Activated CD8-positive, alpha-beta memory T cell treated with anti-CD3 and anti-CD28 coated beads, Interleukin-2, amount 50 U/mL, for 48 hours (primary cell): ENCODE measurements around the gene TRIM32.

Experiments
- DNase-seq: peaks from one replicate; pipeline ENCODE4 v3.0.0-alpha.2; 2020

TRIM32 gene, protein sequence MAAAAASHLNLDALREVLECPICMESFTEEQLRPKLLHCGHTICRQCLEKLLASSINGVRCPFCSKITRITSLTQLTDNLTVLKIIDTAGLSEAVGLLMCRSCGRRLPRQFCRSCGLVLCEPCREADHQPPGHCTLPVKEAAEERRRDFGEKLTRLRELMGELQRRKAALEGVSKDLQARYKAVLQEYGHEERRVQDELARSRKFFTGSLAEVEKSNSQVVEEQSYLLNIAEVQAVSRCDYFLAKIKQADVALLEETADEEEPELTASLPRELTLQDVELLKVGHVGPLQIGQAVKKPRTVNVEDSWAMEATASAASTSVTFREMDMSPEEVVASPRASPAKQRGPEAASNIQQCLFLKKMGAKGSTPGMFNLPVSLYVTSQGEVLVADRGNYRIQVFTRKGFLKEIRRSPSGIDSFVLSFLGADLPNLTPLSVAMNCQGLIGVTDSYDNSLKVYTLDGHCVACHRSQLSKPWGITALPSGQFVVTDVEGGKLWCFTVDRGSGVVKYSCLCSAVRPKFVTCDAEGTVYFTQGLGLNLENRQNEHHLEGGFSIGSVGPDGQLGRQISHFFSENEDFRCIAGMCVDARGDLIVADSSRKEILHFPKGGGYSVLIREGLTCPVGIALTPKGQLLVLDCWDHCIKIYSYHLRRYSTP

DNA sequence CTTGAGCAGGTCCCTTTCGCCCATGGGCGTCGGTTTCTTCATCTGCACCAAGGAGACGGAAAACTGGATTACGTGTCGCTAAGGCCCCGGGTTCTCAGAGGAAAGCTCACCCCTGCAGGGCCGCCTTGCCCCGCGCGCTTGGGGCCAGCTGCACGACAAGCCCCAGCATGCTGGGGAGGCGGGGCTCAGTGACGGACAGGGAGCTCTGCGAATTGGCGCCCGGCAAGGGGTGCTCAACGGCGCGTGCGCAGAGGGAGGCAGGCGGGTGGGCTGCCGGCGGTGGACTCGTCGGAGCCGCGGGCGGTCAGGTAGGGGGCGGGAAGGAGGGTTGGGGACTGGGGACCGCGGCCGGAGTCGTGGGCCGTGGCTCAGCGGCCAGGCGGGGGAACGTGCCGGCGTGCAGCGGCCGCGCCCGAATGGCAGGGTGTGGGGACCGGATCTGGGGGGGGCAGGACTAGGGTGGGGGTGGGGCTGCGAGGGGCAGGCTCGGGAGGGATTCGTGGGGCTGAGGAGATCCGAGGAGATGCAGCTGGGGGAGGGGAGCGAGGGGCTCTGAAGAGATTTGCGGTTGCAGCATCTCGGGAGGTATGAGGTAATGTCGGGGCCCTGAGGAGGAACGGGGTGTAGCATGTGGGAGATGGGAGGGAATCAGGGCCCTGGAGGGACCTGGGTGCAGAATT is at the start of gene TRIM32:
TSS of gene TRIM32 (plus strand) at position 232 of the 680 bp plus-strand sequence. CDS start 10,438 bp downstream, outside the sequence.
- DNase-seq: peak; percentile 97

GRCh38 chr9:116639251-116639741 is 47.8 kb upstream of the TRIM32 start:
- DNase-seq: no peak

- DNase-seq: no peak
Measured at GRCh38 chr9:116641292-116642059, 45.6 kb upstream of the TRIM32 start.

DNA sequence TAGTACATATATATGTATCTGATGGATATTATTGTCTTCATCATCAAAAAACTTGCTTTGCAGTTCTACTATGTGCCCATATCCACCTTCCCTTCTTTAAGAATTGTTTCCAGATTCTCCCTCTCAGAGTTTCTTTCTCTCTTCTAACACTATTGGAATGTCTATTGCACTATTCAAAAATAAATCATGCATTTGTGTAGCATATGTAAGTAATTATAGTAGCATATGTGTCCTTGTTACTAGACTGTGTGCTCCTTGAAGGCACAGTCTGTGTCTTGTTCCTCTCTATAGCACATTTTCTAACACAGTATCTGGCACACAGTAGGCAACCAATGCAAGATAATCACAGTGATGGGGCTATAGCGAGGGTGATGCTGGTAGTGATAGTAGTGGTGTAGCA is 43.4 kb upstream of the TRIM32 start:
- DNase-seq: no peak

GRCh38 chr9:116644091-116644688 is 42.9 kb upstream of the TRIM32 start:
- no peak for DNase-seq

DNA sequence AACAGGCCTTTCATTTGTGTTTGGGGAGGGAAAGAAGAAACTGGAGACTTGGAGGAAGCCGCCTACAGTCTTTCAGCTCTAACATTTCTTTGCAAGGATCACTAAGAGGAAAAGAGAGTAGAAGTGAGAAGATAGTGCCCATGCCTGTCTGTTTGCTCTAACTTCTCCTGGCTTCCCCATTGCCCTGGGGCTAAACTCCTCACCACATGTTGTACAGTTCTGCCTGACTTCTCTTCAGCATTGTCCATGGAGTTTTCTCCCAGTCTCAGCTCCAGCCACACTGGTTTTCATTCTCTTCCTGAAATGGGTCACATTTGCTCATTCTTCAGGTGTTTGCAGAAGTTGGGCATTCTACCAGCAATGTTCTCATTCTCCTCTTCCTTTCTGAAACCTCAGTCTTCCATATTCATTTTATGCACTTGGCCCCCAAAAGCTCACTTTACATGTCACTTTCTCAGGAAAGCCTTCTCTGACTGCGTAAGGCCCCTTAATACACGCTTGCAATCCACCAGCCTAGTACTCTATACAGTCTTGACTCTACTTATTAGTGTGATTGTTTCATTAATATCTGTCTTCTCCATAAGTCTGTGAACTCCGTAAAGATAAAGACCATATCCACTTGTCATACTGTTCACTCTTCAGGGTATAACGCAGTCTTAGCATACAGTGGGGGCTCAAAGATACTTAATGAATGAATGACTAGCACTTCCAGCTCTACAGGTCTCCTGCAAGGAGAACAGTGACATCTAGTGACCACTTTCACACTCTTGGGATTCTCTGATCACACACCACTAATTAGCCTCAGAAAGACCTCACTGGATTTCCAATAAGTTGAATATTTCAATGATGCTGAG is 40.2 kb upstream of the TRIM32 start:
- DNase-seq: no peak

GRCh38 chr9:116647515-116647809 is 39.6 kb upstream of the TRIM32 start:
- no peak for DNase-seq

- DNase-seq: no peak
Measured at GRCh38 chr9:116653348-116654058, 33.6 kb upstream of the TRIM32 start.

DNA sequence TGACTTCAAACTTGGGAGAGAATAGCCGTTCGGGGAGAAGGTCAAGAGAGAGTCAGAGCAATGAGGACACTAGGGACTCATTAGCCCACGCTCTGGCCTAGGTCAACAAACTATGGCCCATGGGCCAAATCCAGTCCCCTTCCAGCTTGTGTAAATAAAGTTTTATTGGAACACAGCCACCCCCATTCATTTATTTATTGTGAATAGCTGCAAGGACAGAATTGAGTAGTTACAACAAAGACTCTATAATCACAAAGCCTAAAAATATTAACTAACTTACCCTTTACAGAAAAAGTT is 33.1 kb upstream of the TRIM32 start:
- DNase-seq: no peak

DNA sequence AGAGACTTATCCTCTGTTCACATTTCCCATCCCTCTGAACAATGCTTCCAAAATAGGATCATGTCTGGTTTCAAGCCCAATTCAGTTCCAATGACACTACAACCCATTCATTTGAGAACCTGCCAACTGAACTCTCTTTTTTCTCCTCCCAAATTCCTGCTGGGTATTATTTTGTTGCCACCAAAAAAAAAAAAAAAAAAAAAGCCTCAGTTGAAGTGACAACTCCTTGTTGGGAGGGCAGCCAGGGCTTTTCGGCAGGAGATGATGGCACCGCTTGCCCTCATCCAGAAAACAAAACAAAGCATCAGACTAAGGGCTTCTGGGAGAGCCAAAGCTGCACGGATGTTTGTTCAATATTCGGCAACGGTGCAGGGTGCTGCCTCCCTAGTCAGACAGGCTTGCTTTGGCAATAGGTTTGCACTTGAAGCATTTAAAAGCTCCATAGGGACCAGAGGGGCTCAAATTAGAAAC is 30.6 kb upstream of the TRIM32 start:
- no peak for DNase-seq

DNA sequence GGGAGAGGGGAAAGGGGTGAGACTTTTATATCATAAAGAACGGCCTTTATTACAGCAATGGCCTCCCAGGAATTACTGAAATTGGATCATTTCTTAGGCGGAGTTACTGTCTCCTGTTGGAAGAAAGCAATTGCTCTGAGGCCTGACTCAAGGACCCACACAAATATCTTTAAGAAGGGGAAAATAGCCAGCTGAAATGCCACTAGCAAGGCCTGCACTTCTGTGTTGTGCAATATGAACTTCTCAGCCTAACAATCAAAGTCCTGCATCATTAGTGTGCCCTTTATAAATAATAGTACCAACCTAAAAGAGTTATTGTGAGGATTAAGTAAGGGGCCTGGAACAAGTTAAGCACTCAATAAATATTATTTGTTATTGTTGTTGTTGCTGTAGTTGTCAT is 30.1 kb upstream of the TRIM32 start:
- DNase-seq: no peak

- DNase-seq: no peak
Measured at GRCh38 chr9:116658265-116658664, 28.8 kb upstream of the TRIM32 start.

DNA sequence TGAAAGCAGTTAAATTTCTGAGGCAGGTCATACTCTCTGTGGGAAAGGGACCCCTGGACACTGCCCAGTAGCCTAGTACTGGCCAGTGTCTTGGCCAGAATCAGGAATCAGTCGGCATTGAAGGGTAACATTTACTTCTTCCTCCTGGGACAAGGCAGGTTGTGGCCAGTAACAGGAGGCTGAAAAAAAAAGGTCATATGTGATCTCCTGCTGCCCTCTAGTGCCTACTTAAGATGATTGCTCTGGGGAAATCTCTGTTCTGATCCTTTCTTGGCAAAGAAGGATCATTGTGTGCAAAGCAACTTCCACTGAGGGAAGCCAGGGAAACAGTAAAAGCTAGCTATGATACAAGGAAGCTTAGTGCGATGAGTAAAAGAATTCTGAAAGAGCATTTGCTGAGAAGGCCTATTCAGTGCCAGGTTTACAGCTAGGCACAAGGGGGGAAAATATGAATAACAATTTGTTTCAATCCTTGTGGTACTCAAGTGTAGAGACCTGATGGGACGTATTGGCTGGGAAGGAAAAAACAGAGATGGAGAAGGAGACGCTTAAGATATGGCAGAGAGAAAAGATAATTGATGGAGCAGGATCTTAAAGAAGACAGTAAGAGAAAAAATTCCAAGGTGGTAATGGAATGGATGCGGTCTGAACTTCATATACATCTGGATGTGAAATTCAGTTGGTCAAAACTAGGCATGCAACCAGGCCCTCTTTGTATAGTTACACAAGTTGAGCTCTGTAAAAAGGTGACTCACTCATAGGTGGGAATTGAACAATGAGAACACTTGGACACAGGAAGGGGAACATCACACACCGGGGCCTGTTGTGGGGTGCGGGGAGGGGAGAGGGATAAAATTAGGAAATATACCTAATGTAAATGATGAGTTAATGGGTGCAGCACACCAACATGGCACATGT is 25.8 kb upstream of the TRIM32 start:
- no peak for DNase-seq

DNA sequence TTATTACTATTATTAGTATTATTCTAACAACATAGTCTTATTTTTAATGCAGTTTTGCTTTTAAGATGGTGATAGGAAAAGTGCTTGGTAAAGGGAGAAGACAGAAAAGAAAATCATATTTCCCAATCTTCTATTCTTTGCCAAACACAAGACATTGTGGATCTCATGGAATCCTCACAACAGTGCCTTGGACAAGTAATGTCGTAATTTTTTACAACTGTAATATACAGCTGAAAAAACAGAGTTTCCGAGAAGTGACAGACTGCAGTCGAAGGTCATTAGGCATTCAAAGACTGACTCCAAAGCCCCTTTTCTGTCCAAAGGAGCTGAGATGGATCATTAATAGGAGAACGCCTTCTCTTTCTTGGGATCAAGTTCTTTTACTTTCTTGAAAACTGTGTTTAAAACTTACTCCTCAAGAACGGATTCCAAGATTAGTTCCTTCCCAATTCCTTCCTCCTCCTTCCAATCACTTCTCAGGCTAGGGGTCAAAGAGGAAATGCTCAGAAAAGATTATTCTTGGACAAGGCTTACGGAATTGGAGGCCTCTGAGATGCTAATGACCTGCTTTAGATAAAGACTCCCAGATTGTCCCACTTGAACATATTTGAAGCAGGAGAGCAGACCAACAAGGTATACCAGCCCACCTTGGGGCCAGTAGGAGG is 24.3 kb upstream of the TRIM32 start:
- DNase-seq: no peak

- DNase-seq: no peak
Measured at GRCh38 chr9:116663581-116663980, 23.5 kb upstream of the TRIM32 start.

DNA sequence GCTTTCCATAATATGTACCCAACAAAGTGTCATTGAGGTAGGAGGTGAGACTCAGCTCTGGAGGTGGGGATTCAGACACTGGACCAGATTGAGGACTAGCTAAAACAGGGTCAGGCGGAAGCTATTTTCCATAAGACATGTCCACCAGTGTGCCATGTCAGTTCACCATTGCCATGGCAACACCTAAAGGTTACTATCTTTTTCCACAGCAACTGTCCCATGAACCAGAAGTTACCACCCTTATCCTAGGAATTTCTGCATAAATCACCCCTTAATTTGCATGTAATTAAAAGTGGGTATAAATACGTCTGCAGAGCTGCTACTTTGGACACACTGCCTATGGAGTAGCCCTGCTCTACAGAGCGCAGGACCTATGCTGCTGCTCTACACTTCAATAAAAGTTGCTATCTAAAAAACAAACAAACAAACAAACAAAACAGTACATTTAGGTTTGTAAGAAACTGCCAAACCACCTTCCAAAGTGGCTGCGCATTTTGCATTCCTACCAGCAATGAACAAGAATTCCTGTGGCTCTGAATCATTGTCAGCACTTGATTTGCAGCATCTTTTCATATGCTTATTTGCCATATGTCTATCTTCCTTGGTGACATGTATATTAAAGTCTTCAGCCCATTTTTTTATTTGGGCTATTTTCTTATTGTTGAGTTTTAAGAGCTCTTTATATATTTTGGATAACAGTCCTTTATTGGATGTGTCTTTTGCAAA is 18.0 kb upstream of the TRIM32 start:
- no peak for DNase-seq

- DNase-seq: no peak
Measured at GRCh38 chr9:116671605-116672004, 15.5 kb upstream of the TRIM32 start.

DNA sequence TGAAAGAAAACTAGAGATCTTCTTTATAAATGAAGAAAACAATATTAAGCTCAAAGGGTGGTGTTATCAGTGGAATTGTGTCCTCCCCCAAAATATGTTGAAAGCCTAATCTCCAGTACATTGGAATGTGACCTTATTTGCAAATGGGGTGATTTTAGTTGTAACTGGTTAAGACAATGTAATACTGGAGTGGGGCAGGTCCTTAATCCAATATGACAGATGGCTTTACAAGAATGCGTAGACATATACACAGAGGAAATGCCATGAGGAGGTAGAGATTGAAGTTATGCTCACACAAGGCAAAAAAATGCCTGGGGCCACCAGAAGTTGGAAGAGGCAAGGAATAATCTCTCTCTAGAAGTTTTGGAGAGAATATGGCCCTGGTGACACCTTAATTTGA is 13.7 kb upstream of the TRIM32 start:
- DNase-seq: no peak
